ENCODE data around the gene AQP12B. TPM values are rescaled to one million over a fixed set of nuclear protein-coding genes. Genes with fewer than 3 reads are reported as not detected.
"Not testable (repeated sequence)": the region's sequence is repeated elsewhere in the genome, so short reads cannot be mapped to it uniquely, and the experiment has no call there.

AQP12B gene
- total RNA-seq, 1 donor from 2014 or later = not detected

- not testable (repeated sequence) for DNase-seq
These were observed 769 bp upstream of the AQP12B start for GRCh38 chr2:240683329-240683979.

DNA sequence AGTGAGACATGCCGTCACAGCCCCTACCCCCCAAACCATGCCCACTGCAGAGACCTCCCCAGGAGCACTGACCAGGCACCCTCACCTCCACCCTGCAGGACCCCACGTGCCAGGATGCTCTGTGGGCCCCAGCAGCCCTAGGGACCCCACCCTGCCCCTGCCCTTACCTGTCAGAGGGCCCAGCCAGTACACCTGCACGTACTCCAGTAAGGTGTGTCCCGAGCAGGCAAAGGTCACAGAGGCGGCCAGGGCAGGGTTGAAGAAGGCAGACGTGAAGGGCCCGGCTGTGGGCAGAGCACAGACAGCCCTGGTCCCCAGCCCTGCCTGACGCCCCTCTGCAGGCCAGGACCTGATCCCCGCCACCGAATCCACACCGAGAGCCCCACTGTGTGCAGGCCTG is 2.5 kb downstream of the AQP12B start:
- not testable (repeated sequence) for DNase-seq

GRCh38 chr2:240678909-240679308 is 3.8 kb downstream of the AQP12B start:
- not testable (repeated sequence) for DNase-seq

- DNase-seq = not testable (repeated sequence)
These were observed 4.6 kb downstream of the AQP12B start for GRCh38 chr2:240678043-240678442.

DNA sequence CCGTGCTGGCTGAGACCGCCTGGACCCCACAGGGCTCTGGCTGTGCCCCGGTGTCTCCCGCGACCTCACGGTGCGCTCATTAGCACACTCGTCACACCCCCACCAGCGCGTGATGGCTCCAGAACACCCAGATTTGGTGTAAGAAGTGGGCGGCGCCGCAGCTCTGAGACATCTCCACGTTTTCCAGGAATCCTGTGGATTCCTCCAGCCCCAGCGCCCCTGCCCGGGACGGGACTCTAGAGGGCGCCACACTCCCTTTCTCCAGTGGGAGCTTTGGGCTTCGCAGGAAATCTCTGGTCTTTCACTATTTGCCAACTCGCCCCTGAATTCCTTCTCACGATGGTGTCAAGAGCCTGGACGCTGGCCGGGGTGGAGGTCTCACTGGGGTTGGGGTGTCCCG is 7.3 kb downstream of the AQP12B start:
- DNase-seq = not testable (repeated sequence)

GRCh38 chr2:240674461-240675184 is 8.1 kb downstream of the AQP12B start:
- not testable (repeated sequence) for DNase-seq

GRCh38 chr2:240672701-240673190 is 9.9 kb downstream of the AQP12B start:
- DNase-seq = no peak

GRCh38 chr2:240672076-240672700 is 10.5 kb downstream of the AQP12B start:
- no peak for DNase-seq

DNA sequence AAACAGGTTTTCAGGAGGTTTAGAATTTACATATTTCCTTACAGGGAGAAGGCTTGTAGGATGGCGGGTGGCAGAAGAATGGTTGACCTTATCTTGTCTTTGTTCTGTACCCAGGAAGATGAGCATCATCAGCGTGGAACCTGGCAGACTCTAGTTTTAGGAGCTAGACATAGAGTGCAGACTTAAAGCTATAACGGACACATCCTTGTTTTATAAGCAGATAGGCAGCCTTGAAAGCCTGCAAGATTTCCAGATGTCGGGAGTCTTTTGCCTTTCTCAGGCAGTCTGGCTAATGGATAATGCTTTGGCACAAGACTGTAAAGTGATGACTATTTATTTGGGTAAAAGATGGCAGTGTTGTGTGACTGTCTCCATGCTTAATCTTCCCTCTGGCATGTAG is 11.7 kb downstream of the AQP12B start:
- no peak for DNase-seq

DNA sequence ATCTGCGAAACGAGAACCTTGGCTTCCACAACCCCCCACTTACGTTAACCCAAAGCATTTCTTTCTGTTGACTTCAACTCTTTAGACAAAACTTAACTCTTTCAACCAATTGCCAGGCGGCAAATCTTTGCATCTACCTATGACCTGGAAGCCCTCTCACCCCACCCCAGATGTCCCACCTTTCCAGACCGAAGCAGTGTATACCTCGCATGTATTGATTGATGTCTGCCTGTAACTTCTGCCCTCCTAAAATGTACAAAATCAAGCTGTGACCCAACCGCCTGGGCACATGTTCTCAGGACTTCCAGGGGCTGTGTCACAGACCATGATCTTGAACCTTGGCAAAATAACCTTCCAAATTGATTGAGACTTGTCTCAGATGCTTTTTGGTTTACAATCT is 12.3 kb downstream of the AQP12B start:
- no peak for DNase-seq

- no peak for DNase-seq
These were observed 18.1 kb downstream of the AQP12B start for GRCh38 chr2:240664622-240665021.

GRCh38 chr2:240663546-240664190 is 19.0 kb downstream of the AQP12B start:
- no peak for DNase-seq

DNA sequence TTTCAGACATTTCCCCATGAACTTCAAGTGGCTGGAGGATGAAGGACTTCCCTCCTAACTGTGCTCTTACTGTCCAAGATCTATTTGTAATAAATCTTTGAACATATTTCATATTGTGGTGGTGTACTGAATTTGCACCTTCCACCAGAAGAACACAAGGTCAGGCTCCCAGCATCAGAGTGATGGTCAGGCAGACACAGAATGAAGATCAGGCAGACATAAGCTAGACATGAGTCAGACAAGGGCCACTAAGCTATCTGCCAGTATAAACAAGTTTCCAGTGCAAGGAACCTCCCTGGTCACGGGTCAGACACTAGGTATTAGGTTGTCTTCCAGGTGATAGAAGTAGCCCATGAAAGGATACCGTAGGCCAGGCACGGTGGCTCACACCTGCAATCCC is 20.0 kb downstream of the AQP12B start:
- DNase-seq = no peak

GRCh38 chr2:240659883-240660282 is 22.8 kb downstream of the AQP12B start:
- not testable (repeated sequence) for DNase-seq

GRCh38 chr2:240655931-240656886 is 26.5 kb downstream of the AQP12B start:
- DNase-seq = no peak

- no peak for DNase-seq
These were observed 31.5 kb downstream of the AQP12B start for GRCh38 chr2:240651185-240651584.

DNA sequence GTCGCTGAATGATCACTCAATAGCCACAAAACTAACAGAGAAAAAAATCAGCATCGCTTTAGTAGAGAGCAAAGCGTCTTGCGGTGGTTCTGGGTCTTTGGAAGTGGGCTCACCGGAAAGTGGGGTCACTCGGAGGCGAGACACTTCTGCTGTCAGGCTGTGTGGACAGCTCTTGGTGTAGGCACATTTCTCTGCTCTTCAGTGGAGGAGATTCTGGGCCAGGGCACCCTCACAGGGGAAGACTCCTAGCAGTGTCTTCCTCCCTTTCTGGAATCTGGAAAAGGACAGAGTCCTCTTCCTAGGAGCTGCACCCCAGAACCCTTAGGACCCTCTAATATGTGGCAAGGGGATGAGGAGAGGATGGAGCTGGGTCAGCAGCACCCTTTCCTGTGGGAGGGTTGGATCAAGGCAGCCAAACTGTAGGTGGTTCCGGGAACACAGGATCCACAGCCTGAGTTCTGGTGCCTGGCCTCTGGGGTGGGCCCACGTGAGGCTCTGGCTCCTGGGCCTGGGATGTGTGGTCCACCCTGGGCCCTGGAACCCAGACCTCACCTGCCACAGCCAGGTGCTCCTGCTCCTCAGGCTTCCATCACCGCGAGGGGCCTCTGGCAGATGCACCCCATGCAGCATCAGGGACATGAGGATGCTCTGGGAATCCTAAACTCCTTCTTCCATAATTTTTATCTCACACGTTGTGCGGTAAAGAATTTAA is 32.3 kb downstream of the AQP12B start:
- no peak for DNase-seq

- DNase-seq = no peak
These were observed 33.4 kb downstream of the AQP12B start for GRCh38 chr2:240649331-240649730.

- DNase-seq = no peak
These were observed 33.9 kb downstream of the AQP12B start for GRCh38 chr2:240648650-240649275.

DNA sequence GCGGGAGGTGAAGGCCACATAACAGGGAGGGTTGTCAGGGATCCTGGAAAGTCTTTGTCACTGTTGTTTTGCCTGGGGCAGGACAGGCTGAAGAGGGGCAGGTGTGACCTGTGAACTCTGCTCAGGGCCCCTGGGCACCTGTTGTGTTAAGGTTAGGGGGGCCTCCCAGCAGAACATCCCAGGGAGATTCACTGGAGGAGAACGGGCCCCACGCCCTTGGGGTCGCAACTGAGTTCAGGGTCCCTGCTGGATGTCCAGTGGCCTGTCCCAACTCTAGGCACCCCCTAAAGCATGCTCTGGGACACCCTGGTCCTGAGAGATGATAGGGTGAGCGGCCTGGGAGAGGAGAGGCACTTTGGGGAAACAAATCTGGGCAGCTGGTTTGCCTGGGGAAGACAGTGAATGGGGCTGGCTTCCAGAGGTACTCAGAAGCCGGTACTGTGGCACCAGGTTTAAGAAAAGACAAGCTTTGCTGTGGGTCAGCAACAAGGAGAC is 34.5 kb downstream of the AQP12B start:
- DNase-seq = no peak
